Spleen (tissue), 11 donors: ENCODE measurements around the gene CLTA. TPM values are rescaled to one million over a fixed set of nuclear protein-coding genes. Genes with fewer than 3 reads are reported as not detected.

Experiments
- DNase-seq: peaks from one replicate; pipeline ENCODE4 v3.0.0-alpha.2; 2020
- H3K27ac ChIP-seq, 8 donors: fragments of 200-600 bp; sonication (generic) in 7 of 8; 1 replicate in 4 of 8; 2 replicates in 4 of 8; pipeline versions ENCODE4 v1.5.0 to v1.8.0; 2016 to 2021; ENCODE audit warnings: inconsistent platforms in 4 of 8, mild to moderate bottlenecking in 4 of 8, moderate library complexity in 1 of 8
- H3K27me3 ChIP-seq, 7 donors: fragments of 200-600 bp; sonication (generic) in 6 of 7; replicated peaks in 1 of 7; 1 replicate in 4 of 7; 2 replicates in 3 of 7; pipeline versions ENCODE4 v1.5.0 to v1.8.0; 2016 to 2021; ENCODE audit warnings: inconsistent platforms in 3 of 7, mild to moderate bottlenecking in 1 of 7
- H3K36me3 ChIP-seq, 6 donors: fragments of 200-600 bp; sonication (generic) in 5 of 6; 1 replicate in 4 of 6; 2 replicates in 2 of 6; pipeline versions ENCODE4 v1.5.0 to v1.8.0; 2016 to 2021; ENCODE audit warnings: inconsistent platforms in 2 of 6
- H3K4me1 ChIP-seq, 6 donors: fragments of 200-600 bp; sonication (generic) in 5 of 6; 1 replicate in 3 of 6; 2 replicates in 3 of 6; pipeline versions ENCODE4 v1.5.0 to v1.8.0; 2016 to 2021; ENCODE audit warnings: inconsistent platforms in 3 of 6
- H3K4me3 ChIP-seq, 8 donors: fragments of 200-600 bp; sonication (generic) in 7 of 8; 1 replicate in 4 of 8; 2 replicates in 4 of 8; pipeline versions ENCODE4 v1.5.0 to v1.8.0; 2016 to 2021; ENCODE audit warnings: inconsistent platforms in 4 of 8, mild to moderate bottlenecking in 4 of 8, moderate library complexity in 2 of 8
- H3K9me3 ChIP-seq, 8 donors: fragments of 200-600 bp; sonication (generic) in 7 of 8; 1 replicate in 4 of 8; 2 replicates in 4 of 8; pipeline versions ENCODE4 v1.5.0 to v1.8.0; 2016 to 2021; ENCODE audit warnings: inconsistent platforms in 4 of 8
- POLR2A ChIP-seq, 3 donors: fragments of 450-650 bp; IDR thresholded peaks; one replicate each; pipeline ENCODE4 v1.5.1; 2017; ENCODE audit warnings: antibody characterized with exemption in 3 of 3, mild to moderate bottlenecking in 1 of 3
- POLR2AphosphoS5 ChIP-seq, 3 donors: sonication (generic); formaldehyde crosslinking; IDR thresholded peaks; one replicate each; pipeline ENCODE4 v1.5.1; 2017; ENCODE audit warnings: antibody characterized with exemption in 3 of 3
- WGBS, 5 donors: extraction: QIAGEN DNeasy Blood & Tissue Kit in 3 of 5; methylation state at CpG; one replicate each; pipeline versions ENCODE4 v1.1.5 to v1.1.7; 2013 to 2018; 5-methylcytosine and 5-hydroxymethylcytosine counted together
- intact Hi-C: fragments of 100-400 bp; cut with DNase I; formaldehyde crosslinking; loops from one replicate; pipeline ENCODE4 v1.15.0; 2023; ENCODE audit warnings: low total_unique reads
- polyA plus RNA-seq, 3 donors: library from polyadenylated mRNA; stranded (reverse); fragments of 200-250 nt; gene quantifications; one replicate each; pipeline ENCODE4 v1.2.1, GENCODE V29; 2013
- total RNA-seq, 7 donors: library from RNA; depleted of rRNA in 3 of 7; stranded (reverse); fragments of >200 nt in 3 of 7; fragmentation: NEBNext Ultra II Directional in 4 of 7; extraction: Animal tissue kit (Norgen Biotek cat#: 25700) in 4 of 7; gene quantifications; one replicate each; pipeline versions ENCODE4 v1.1.0 to v1.2.1, GENCODE V29; 2016 to 2021
- TF ChIP-seq, protein P1 (sequence below), 11 experiments: fragments of 200-600 bp in 7 of 11; fragments of 450-650 bp in 4 of 11; sonication (generic) in 4 of 11; IDR thresholded peaks in 8 of 11; conservative IDR thresholded peaks in 3 of 11; 1 replicate in 7 of 11; 2 replicates in 4 of 11; pipeline versions ENCODE4 v1.4.0 to v1.8.0; 2016 to 2021; ENCODE audit warnings: antibody characterized with exemption in 11 of 11, inconsistent platforms in 4 of 11, mild to moderate bottlenecking in 1 of 11
- donor health status: healthy with polysubstance abuse.
- donor health status: DM: no; HTN: no; CAD: no; lungs with moderate emphysema.
- donor health status: DM: no; HTN: no; CAD: no.
- donor health status: Bipolar disorder and iron deficiency.
- donor health status: healthy.
- donor health status: DM: no; HTN: no; CAD: no.
- donor health status: DM: yes; HTN: yes; CAD: no.

CLTA gene
- total and polyA plus RNA-seq, 10 donors: 92.0 to 176 (median 137) TPM

DNA sequence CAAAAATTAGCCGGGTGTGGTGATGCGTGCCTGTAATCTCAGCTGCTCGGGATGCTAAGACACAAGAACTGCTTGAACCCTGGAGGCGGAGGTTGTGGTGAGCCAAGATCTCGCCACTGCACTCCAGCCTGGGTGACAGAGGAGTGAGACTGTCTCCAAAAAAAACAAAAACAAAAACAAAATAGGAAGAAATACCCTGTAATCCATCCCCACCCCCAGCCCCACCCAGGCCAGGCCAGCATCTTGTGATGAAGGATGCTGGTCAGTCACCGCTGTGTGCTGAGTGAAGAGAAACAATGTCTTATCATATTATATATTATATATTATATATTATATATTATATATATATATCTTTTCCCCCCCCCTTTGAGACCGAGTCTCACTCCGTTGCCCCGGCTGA lies 37.0 kb upstream of the CLTA start:
- 59 to 74% (median 69%) methylated on average over 9 of the region's 9 CpGs for WGBS, 5 donors
- Histone ChIP-seq H3K4me3 (peak overlapping the region in 1 of 8 donors; percentile 10), H3K27me3 (no peaks in the 10 kb centered on the region), H3K9me3 (peaks cover 0 to 9% (median 4%) of the 10 kb centered on the region in 8 donors), H3K36me3 (peaks cover 0 to 38% (median 0%) of the 10 kb centered on the region in 6 donors), H3K27ac (peak overlapping the region in 6 of 8 donors; percentile 27 to 95 (median 93)), H3K4me1 (peaks cover 57 to 79% (median 71%) of the 10 kb centered on the region in 6 donors)
- intact Hi-C loops: no loop called here
- no peak for TF ChIP-seq POLR2A (IDR thresholded peaks at IDR 0.05)
- TF ChIP-seq, protein P1, sequence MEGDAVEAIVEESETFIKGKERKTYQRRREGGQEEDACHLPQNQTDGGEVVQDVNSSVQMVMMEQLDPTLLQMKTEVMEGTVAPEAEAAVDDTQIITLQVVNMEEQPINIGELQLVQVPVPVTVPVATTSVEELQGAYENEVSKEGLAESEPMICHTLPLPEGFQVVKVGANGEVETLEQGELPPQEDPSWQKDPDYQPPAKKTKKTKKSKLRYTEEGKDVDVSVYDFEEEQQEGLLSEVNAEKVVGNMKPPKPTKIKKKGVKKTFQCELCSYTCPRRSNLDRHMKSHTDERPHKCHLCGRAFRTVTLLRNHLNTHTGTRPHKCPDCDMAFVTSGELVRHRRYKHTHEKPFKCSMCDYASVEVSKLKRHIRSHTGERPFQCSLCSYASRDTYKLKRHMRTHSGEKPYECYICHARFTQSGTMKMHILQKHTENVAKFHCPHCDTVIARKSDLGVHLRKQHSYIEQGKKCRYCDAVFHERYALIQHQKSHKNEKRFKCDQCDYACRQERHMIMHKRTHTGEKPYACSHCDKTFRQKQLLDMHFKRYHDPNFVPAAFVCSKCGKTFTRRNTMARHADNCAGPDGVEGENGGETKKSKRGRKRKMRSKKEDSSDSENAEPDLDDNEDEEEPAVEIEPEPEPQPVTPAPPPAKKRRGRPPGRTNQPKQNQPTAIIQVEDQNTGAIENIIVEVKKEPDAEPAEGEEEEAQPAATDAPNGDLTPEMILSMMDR (IDR thresholded peaks at IDR 0.05 in 8 of 11, conservative IDR thresholded peaks at IDR 0.05 in 3 of 11): no peak
- no peak for TF ChIP-seq POLR2AphosphoS5 (IDR thresholded peaks at IDR 0.05)
- DNase-seq: peak; percentile 48

DNA sequence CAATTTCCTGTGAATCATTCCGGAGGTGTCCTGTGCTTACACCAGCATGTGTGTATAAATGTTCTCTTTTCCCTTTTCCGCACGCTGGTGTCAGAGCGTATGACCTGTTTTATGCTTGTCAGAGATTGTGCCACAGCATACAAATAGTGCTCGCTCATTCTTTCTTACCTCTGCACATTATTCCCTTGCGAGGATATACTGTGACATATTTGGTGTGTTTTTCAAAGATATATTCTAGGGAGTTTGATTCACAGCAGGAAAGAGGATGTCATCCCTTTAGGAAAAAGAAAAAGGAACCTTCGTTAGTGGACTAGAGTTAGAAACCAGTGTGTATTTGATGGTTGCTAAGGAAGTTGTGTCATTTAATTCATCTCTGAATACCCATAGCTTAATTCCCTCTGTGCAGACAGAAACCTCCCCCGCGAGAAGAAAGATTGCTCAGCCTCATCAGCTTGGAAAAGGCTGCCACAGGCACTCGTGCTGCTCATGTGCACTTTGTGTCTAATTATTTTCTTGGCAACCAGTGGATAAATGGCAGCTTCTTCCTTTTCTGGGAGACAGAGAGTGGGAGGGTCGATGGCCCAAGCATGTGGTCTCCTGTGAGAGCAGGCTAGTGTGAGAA lies 36.3 kb upstream of the CLTA start:
- H3K9me3 ChIP-seq: peaks cover 0 to 9% (median 4%) of the 10 kb centered on the region in 8 donors
- H3K4me3 ChIP-seq: peak overlapping the region in 1 of 8 donors; percentile 11
- DNase-seq: no peak
- TF ChIP-seq POLR2AphosphoS5 (IDR thresholded peaks at IDR 0.05): peak in 1 of 3 donors; percentile 44
- TF ChIP-seq, protein P1 (IDR thresholded peaks at IDR 0.05 in 8 of 11, conservative IDR thresholded peaks at IDR 0.05 in 3 of 11): no peak
- H3K27ac ChIP-seq: peak overlapping the region; percentile 27 to 95 (median 92)
- 17 to 51% (median 22%) methylated on average over 11 of the region's 11 CpGs for WGBS, 5 donors
- H3K36me3 ChIP-seq: peaks cover 0 to 32% (median 0%) of the 10 kb centered on the region in 6 donors
- H3K4me1 ChIP-seq: peaks cover 50 to 73% (median 64%) of the 10 kb centered on the region in 6 donors
- no peaks in the 10 kb centered on the region for H3K27me3 ChIP-seq
- intact Hi-C loops: no loop called here

DNA sequence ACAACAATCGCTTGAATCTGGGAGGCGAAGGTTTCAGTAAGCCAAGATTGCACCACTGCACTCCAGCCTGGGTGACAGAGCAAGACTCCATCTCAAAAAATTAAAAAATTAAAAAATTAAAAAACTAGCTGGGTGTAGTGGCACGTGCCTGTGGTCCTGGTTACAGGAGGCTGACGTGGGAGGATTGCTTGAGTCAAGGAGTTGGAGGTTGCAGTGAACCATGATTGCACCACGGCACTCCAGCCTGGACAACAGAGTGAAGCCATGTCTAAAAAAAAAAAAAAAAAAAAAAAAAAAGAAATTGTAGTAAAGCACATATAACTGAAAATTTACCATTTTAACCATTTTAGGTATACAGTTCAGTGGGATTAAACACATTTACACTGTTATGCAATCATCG lies 34.6 kb upstream of the CLTA start:
- TF ChIP-seq, protein P1 (IDR thresholded peaks at IDR 0.05 in 8 of 11, conservative IDR thresholded peaks at IDR 0.05 in 3 of 11): no peak
- TF ChIP-seq POLR2A (IDR thresholded peaks at IDR 0.05) (no peak), POLR2AphosphoS5 (IDR thresholded peaks at IDR 0.05) (no peak)
- Histone ChIP-seq H3K4me3 (no peak overlapping the region), H3K27me3 (no peaks in the 10 kb centered on the region), H3K36me3 (peaks cover 0 to 39% (median 2%) of the 10 kb centered on the region in 6 donors), H3K9me3 (peaks cover 0 to 9% (median 4%) of the 10 kb centered on the region in 8 donors), H3K4me1 (peaks cover 34 to 57% (median 47%) of the 10 kb centered on the region in 6 donors), H3K27ac (peak overlapping the region in 2 of 8 donors; percentile 93 to 95)
- DNase-seq: no peak
- WGBS, 5 donors: 91 to 97% (median 95%) methylated on average over 6 of the region's 6 CpGs
- intact Hi-C loops: no loop called here

DNA sequence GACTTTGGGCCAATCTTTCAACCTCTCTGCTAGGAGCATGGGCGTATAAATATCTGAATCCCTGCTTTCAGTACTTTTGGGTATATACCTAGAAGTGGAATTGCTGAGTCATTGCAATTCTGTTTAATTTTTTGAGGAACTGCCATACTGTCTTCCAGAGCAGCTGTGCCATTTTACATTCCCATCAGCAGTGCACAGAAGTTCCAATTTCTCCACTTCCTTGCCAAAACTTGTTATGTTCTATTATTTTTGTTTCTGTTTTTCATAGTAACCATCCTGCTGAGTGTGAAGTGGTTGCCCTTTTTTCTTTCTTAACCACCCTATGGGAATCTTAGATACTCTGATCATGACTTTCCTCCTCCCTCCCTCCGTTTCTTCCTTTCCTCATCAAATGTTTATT lies 32.6 kb upstream of the CLTA start:
- Histone ChIP-seq H3K4me3 (no peak overlapping the region), H3K36me3 (peaks cover 0 to 55% (median 5%) of the 10 kb centered on the region in 6 donors), H3K27me3 (no peaks in the 10 kb centered on the region), H3K9me3 (peaks cover 0 to 9% (median 4%) of the 10 kb centered on the region in 8 donors), H3K4me1 (peaks cover 14 to 40% (median 28%) of the 10 kb centered on the region in 6 donors), H3K27ac (peak overlapping the region in 5 of 8 donors; percentile 50 to 72 (median 57))
- peak; percentile 58 for DNase-seq
- intact Hi-C loops: no loop called here
- WGBS, 5 donors: 64 to 76% (median 70%) methylated on average over 2 of the region's 2 CpGs
- no peak for TF ChIP-seq POLR2A (IDR thresholded peaks at IDR 0.05)
- TF ChIP-seq, protein P1 (IDR thresholded peaks at IDR 0.05 in 8 of 11, conservative IDR thresholded peaks at IDR 0.05 in 3 of 11): no peak
- no peak for TF ChIP-seq POLR2AphosphoS5 (IDR thresholded peaks at IDR 0.05)
